HCT116 (cell line): ENCODE data around the gene CADPS2. TPM values are rescaled to one million over a fixed set of nuclear protein-coding genes. Genes with fewer than 3 reads are reported as not detected.

ENCODE experiments used
- ATAC-seq: fragments of 200-7000 bp; cut with Tn5 transposase; 2 replicates; pipeline ENCODE4 v1.9.1; 2020; ENCODE audit warnings: mild to moderate bottlenecking, moderate library complexity
- BruUV-seq: library from RNA; stranded (reverse); fragments of 400-500 nt; replicated peaks from 2 replicates; lab custom pipeline; 2021; lab: Mats Ljungman, UMichigan
- CTCF ChIA-PET: fragments of 300-600 bp; sonication (Branson Sonifier 250); formaldehyde crosslinking; loops from one replicate; lab custom pipeline; 2021; ENCODE audit warnings: antibody characterized with exemption; lab: Charles Lee
- POLR2A ChIA-PET: fragments of 300-600, 350-600 bp; sonication (Branson Sonifier 250); formaldehyde crosslinking; loops from one replicate; lab custom pipeline; 2021; ENCODE audit warnings: antibody characterized with exemption; lab: Charles Lee
- RAD21 ChIA-PET, 2 experiments: fragments of 300-600 bp; sonication (Branson Sonifier 250); formaldehyde crosslinking; loops; one replicate each; lab custom pipeline; 2023; ENCODE audit warnings: low total read pairs in 2 of 2; ENCODE audit not compliant: uncharacterized antibody in 2 of 2, unreplicated experiment in 2 of 2, low non-redundant PET in 1 of 2; lab: Charles Lee
- DNase-seq: peaks from one replicate; pipeline ENCODE4 v3.0.0-alpha.2; 2010; ENCODE audit warnings: low read depth, low spot score
- H2AFZ ChIP-seq: fragments of 200-600 bp; shearing (Covaris generic), sonication (generic); 2 replicates; pipeline ENCODE4 v1.6.1; 2017; ENCODE audit warnings: low read depth, mixed run types, mixed read lengths, antibody characterized with exemption, low read length; ENCODE audit not compliant: poor library complexity, severe bottlenecking
- H3K27ac ChIP-seq: 2 replicates; pipeline ENCODE4 v1.5.1; 2012; ENCODE audit warnings: low read depth, low read length
- H3K27me3 ChIP-seq: fragments of 200-600 bp; sonication (generic); 2 replicates; pipeline ENCODE4 v1.6.1; 2016; ENCODE audit warnings: mixed run types, low read length, mixed read lengths; ENCODE audit not compliant: insufficient read depth
- H3K36me3 ChIP-seq, 2 experiments: fragments of 200-500 bp in 1 of 2; fragments of 200-600 bp in 1 of 2; sonication (Bioruptor generic) in 1 of 2; sonication (generic) in 1 of 2; 2 replicates each; pipeline versions ENCODE4 v1.5.1 to v1.6.1; 2014 to 2016; ENCODE audit warnings: low read length in 2 of 2, inconsistent platforms in 1 of 2, mixed read lengths in 1 of 2, mixed run types in 1 of 2; ENCODE audit not compliant: insufficient read depth in 2 of 2, control insufficient read depth in 1 of 2
- H3K4me1 ChIP-seq, 2 experiments: fragments of 200-600 bp in 1 of 2; sonication (generic) in 1 of 2; 2 replicates each; pipeline versions ENCODE4 v1.5.1 to v1.6.1; 2012 to 2017; ENCODE audit warnings: low read length in 2 of 2, inconsistent platforms in 1 of 2, mild to moderate bottlenecking in 1 of 2, mixed read lengths in 1 of 2, mixed run types in 1 of 2, moderate library complexity in 1 of 2; ENCODE audit not compliant: insufficient read depth in 2 of 2, control insufficient read depth in 1 of 2
- H3K4me2 ChIP-seq: fragments of 200-600 bp; sonication (generic); 2 replicates; pipeline ENCODE4 v1.6.1; 2017; ENCODE audit warnings: mixed run types, low read length, mixed read lengths
- H3K4me3 ChIP-seq, 2 experiments: fragments of 200-600 bp in 1 of 2; sonication (generic) in 1 of 2; replicated peaks in 1 of 2; 2 replicates each; pipeline ENCODE4 v1.5.1; 2011 to 2016; ENCODE audit warnings: low read length in 2 of 2, control low read depth in 1 of 2, low read depth in 1 of 2, mild to moderate bottlenecking in 1 of 2, mixed read lengths in 1 of 2, mixed run types in 1 of 2
- H3K79me2 ChIP-seq: fragments of 200-600 bp; sonication (generic); 2 replicates; pipeline ENCODE4 v1.6.1; 2017; ENCODE audit warnings: mild to moderate bottlenecking, mixed run types, low read length, moderate library complexity, mixed read lengths; ENCODE audit not compliant: insufficient read depth
- H3K9ac ChIP-seq: fragments of 200-600 bp; sonication (generic); 2 replicates; pipeline ENCODE4 v1.6.1; 2016; ENCODE audit warnings: low read length, mixed read lengths
- H3K9me2 ChIP-seq: fragments of 200-600 bp; sonication (generic), shearing (Covaris generic); 2 replicates; pipeline ENCODE4 v1.6.1; 2017; ENCODE audit warnings: mixed run types, mild to moderate bottlenecking, moderate library complexity; ENCODE audit not compliant: insufficient read depth
- H3K9me3 ChIP-seq, 2 experiments: fragments of 200-500 bp in 1 of 2; fragments of 200-600 bp in 1 of 2; sonication (Bioruptor generic) in 1 of 2; sonication (generic) in 1 of 2; 2 replicates each; pipeline ENCODE4 v1.6.1; 2014 to 2017; ENCODE audit warnings: low read length in 2 of 2, mixed read lengths in 2 of 2, inconsistent platforms in 1 of 2, low read depth in 1 of 2, mild to moderate bottlenecking in 1 of 2, mixed run types in 1 of 2, moderate library complexity in 1 of 2; ENCODE audit not compliant: control insufficient read depth in 1 of 2, insufficient read depth in 1 of 2
- H4K20me1 ChIP-seq: fragments of 200-600 bp; sonication (generic), shearing (Covaris generic); 2 replicates; pipeline ENCODE4 v1.6.1; 2017; ENCODE audit warnings: mixed run types, mild to moderate bottlenecking, moderate library complexity; ENCODE audit not compliant: insufficient read depth
- CBX3 ChIP-seq: IDR thresholded peaks from 2 replicates; pipeline ENCODE4 v1.6.1; 2012; ENCODE audit warnings: low read depth
- CEBPB ChIP-seq: IDR thresholded peaks from 2 replicates; pipeline ENCODE4 v1.6.1; 2012; ENCODE audit warnings: low read depth
- EGR1 ChIP-seq: IDR thresholded peaks from 2 replicates; pipeline ENCODE4 v1.6.1; 2012; ENCODE audit warnings: low read depth
- ELF1 ChIP-seq: IDR thresholded peaks from 2 replicates; pipeline ENCODE4 v1.6.1; 2012; ENCODE audit warnings: low read depth, borderline replicate concordance
- EZH2 ChIP-seq: fragments of 200-600 bp; sonication (generic); IDR thresholded peaks from 2 replicates; pipeline ENCODE4 v1.6.1; 2017; ENCODE audit warnings: antibody characterized with exemption, mixed run types
- EZH2phosphoT487 ChIP-seq: fragments of 200-600 bp; IDR thresholded peaks from 2 replicates; pipeline ENCODE4 v1.6.1; 2018; ENCODE audit warnings: antibody characterized with exemption, borderline replicate concordance
- FOSL1 ChIP-seq: IDR thresholded peaks from 2 replicates; pipeline ENCODE4 v1.6.1; 2012; ENCODE audit warnings: low read depth
- JUND ChIP-seq: IDR thresholded peaks from 2 replicates; pipeline ENCODE4 v1.6.1; 2012
- MAX ChIP-seq: IDR thresholded peaks from 2 replicates; pipeline ENCODE4 v1.6.1; 2012
- RAD21 ChIP-seq: IDR thresholded peaks from 2 replicates; pipeline ENCODE4 v1.6.1; 2012; ENCODE audit warnings: low read depth, mild to moderate bottlenecking
- REST ChIP-seq: IDR thresholded peaks from 2 replicates; pipeline ENCODE4 v1.6.1; 2012; ENCODE audit warnings: low read depth
- SIN3A ChIP-seq: IDR thresholded peaks from 2 replicates; pipeline ENCODE4 v1.6.1; 2012; ENCODE audit warnings: low read depth
- SP1 ChIP-seq: IDR thresholded peaks from 2 replicates; pipeline ENCODE4 v1.6.1; 2012; ENCODE audit warnings: low read depth
- SRF ChIP-seq: IDR thresholded peaks from 2 replicates; pipeline ENCODE4 v1.6.1; 2012; ENCODE audit warnings: low read depth
- TCF7L2 ChIP-seq: IDR thresholded peaks from 2 replicates; pipeline ENCODE4 v1.7.0; 2011; ENCODE audit warnings: borderline replicate concordance, inconsistent platforms; ENCODE audit not compliant: insufficient read depth, insufficient read length; ENCODE audit errors: extremely low read depth
- YY1 ChIP-seq: IDR thresholded peaks from 2 replicates; pipeline ENCODE4 v1.6.1; 2011; ENCODE audit warnings: low read length, low read depth, moderate library complexity, mild to moderate bottlenecking; ENCODE audit not compliant: insufficient replicate concordance; ENCODE audit errors: extremely low read depth
- ZBTB33 ChIP-seq: IDR thresholded peaks from 2 replicates; pipeline ENCODE4 v1.6.1; 2011; ENCODE audit warnings: mild to moderate bottlenecking, low read length, moderate library complexity; ENCODE audit not compliant: insufficient replicate concordance; ENCODE audit errors: extremely low read depth
- ZNF274 ChIP-seq: fragments of 200-500 bp; sonication (Bioruptor generic); IDR thresholded peaks from 2 replicates; pipeline ENCODE4 v1.6.1; 2014; ENCODE audit warnings: mild to moderate bottlenecking, low read depth, low read length, inconsistent platforms
- intact Hi-C: fragments of 100-400 bp; cut with micrococcal nuclease; formaldehyde crosslinking; loops from 2 replicates; pipeline ENCODE4 v1.10.0; 2022
- total RNA-seq: library from RNA; stranded (reverse); gene quantifications from one replicate; pipeline ENCODE4 v1.2.1, GENCODE V29; 2021; ENCODE audit not compliant: unreplicated experiment
- TF ChIP-seq, protein P1 (sequence below): IDR thresholded peaks from 2 replicates; pipeline ENCODE4 v1.6.1; 2012

The CADPS2 gene
- total RNA-seq, 1 experiment from 2014 or later = 7.5 TPM

- Histone ChIP-seq H3K27ac (no peak overlapping the region), H3K79me2 (no peaks in the 10 kb centered on the region), H3K27me3 (no peaks in the 10 kb centered on the region), H3K9me3 (no peaks in the 10 kb centered on the region), H3K9ac (no peak overlapping the region), H3K4me3 (no peak overlapping the region), H3K36me3 (no peaks in the 10 kb centered on the region), H3K4me2 (no peak overlapping the region), H4K20me1 (no peaks in the 10 kb centered on the region), H3K4me1 (no peaks in the 10 kb centered on the region), H3K9me2 (no peaks in the 10 kb centered on the region), H2AFZ (no peak overlapping the region)
- CTCF ChIA-PET = no interaction called here
- DNase-seq = no peak
- ATAC-seq = no peak
- RAD21 ChIA-PET = no interaction called here
- intact Hi-C loops = no loop called here
- no TSS peak for BruUV-seq
- TF ChIP-seq, protein P1, sequence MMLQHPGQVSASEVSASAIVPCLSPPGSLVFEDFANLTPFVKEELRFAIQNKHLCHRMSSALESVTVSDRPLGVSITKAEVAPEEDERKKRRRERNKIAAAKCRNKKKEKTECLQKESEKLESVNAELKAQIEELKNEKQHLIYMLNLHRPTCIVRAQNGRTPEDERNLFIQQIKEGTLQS = no peak
- TF ChIP-seq ZNF274 (no peak), EZH2phosphoT487 (no peak), REST (no peak), YY1 (no peak), MAX (no peak), EGR1 (no peak), SP1 (no peak), FOSL1 (no peak), CEBPB (no peak), SIN3A (no peak), JUND (no peak), SRF (no peak), ELF1 (no peak), ZBTB33 (no peak), EZH2 (no peak), CBX3 (no peak), RAD21 (no peak), TCF7L2 (no peak)
- POLR2A ChIA-PET = no interaction called here
These were observed 41.9 kb downstream of the CADPS2 start for GRCh38 chr7:122844191-122844988.
